ENCODE data around the gene MAN2A1. TPM values are rescaled to one million over a fixed set of nuclear protein-coding genes. Genes with fewer than 3 reads are reported as not detected.

The MAN2A1 gene
- total RNA-seq, 1 experiment from 2014 or later: 128 TPM

GRCh38 chr5:109709225-109709624, 19.5 kb downstream of the MAN2A1 start:
- no TSS peak for BruUV-seq (replicated peaks)
- Histone ChIP-seq H3K27me3 (replicated peaks; ENCODE audit: insufficient read depth, low read depth, low read length, poor library complexity) (no peaks in the 10 kb centered on the region), H3K4me1 (ENCODE audit: insufficient read depth, low read length, poor library complexity, severe bottlenecking) (peaks cover 23% of the 10 kb centered on the region), H3K9me3 (ENCODE audit: low read depth, low read length, poor library complexity, severe bottlenecking) (no peaks in the 10 kb centered on the region), H3K4me3 (ENCODE audit: low read depth, low read length, poor library complexity, severe bottlenecking) (no peak overlapping the region), H3K27ac (ENCODE audit: low read depth, low read length, poor library complexity, severe bottlenecking) (no peak overlapping the region), H3K36me3 (ENCODE audit: insufficient read depth, low read length, poor library complexity, severe bottlenecking) (peaks cover 9% of the 10 kb centered on the region)
- no peak for DNase-seq (ENCODE audit: low spot score)
- POLR2A ChIA-PET (ENCODE audit: low non-redundant PET): no interaction called here
- CTCF ChIA-PET: no interaction called here
- TF ChIP-seq CTCF (conservative IDR thresholded peaks at IDR 0.05; ENCODE audit: low read depth, low read length) (no peak), EZH2 (IDR thresholded peaks at IDR 0.05; ENCODE audit: borderline replicate concordance, low read depth, low read length, poor library complexity, severe bottlenecking) (no peak)
- intact Hi-C loops (cut with micrococcal nuclease; ENCODE audit: unreplicated experiment): no loop called here

GRCh38 chr5:109711673-109712072, 21.9 kb downstream of the MAN2A1 start:
- H3K27me3 ChIP-seq (replicated peaks; ENCODE audit: insufficient read depth, low read depth, low read length, poor library complexity): no peaks in the 10 kb centered on the region
- CTCF ChIA-PET: no interaction called here
- no peak overlapping the region for H3K4me3 ChIP-seq (ENCODE audit: low read depth, low read length, poor library complexity, severe bottlenecking)
- POLR2A ChIA-PET (ENCODE audit: low non-redundant PET): no interaction called here
- peak overlapping the region; percentile 17 for H3K27ac ChIP-seq (ENCODE audit: low read depth, low read length, poor library complexity, severe bottlenecking)
- H3K9me3 ChIP-seq (ENCODE audit: low read depth, low read length, poor library complexity, severe bottlenecking): no peaks in the 10 kb centered on the region
- DNase-seq (ENCODE audit: low spot score): no peak
- intact Hi-C loops (cut with micrococcal nuclease; ENCODE audit: unreplicated experiment): no loop called here
- no TSS peak for BruUV-seq (replicated peaks)
- TF ChIP-seq CTCF (conservative IDR thresholded peaks at IDR 0.05; ENCODE audit: low read depth, low read length): no peak
- no peak for TF ChIP-seq EZH2 (IDR thresholded peaks at IDR 0.05; ENCODE audit: borderline replicate concordance, low read depth, low read length, poor library complexity, severe bottlenecking)
- H3K4me1 ChIP-seq (ENCODE audit: insufficient read depth, low read length, poor library complexity, severe bottlenecking): peaks cover 20% of the 10 kb centered on the region
- H3K36me3 ChIP-seq (ENCODE audit: insufficient read depth, low read length, poor library complexity, severe bottlenecking): peaks cover 32% of the 10 kb centered on the region

GRCh38 chr5:109713453-109713852, 23.7 kb downstream of the MAN2A1 start:
- Histone ChIP-seq H3K4me1 (ENCODE audit: insufficient read depth, low read length, poor library complexity, severe bottlenecking) (peaks cover 30% of the 10 kb centered on the region), H3K27ac (ENCODE audit: low read depth, low read length, poor library complexity, severe bottlenecking) (no peak overlapping the region), H3K27me3 (replicated peaks; ENCODE audit: insufficient read depth, low read depth, low read length, poor library complexity) (no peaks in the 10 kb centered on the region), H3K36me3 (ENCODE audit: insufficient read depth, low read length, poor library complexity, severe bottlenecking) (peaks cover 50% of the 10 kb centered on the region), H3K9me3 (ENCODE audit: low read depth, low read length, poor library complexity, severe bottlenecking) (no peaks in the 10 kb centered on the region), H3K4me3 (ENCODE audit: low read depth, low read length, poor library complexity, severe bottlenecking) (no peak overlapping the region)
- DNase-seq (ENCODE audit: low spot score): no peak
- CTCF ChIA-PET: no interaction called here
- TF ChIP-seq EZH2 (IDR thresholded peaks at IDR 0.05; ENCODE audit: borderline replicate concordance, low read depth, low read length, poor library complexity, severe bottlenecking): no peak
- TF ChIP-seq CTCF (conservative IDR thresholded peaks at IDR 0.05; ENCODE audit: low read depth, low read length): no peak
- POLR2A ChIA-PET (ENCODE audit: low non-redundant PET): no interaction called here
- intact Hi-C loops (cut with micrococcal nuclease; ENCODE audit: unreplicated experiment): no loop called here
- BruUV-seq (replicated peaks): no TSS peak
